Measurements from ENCODE around the gene PPP2R5A.

DNA sequence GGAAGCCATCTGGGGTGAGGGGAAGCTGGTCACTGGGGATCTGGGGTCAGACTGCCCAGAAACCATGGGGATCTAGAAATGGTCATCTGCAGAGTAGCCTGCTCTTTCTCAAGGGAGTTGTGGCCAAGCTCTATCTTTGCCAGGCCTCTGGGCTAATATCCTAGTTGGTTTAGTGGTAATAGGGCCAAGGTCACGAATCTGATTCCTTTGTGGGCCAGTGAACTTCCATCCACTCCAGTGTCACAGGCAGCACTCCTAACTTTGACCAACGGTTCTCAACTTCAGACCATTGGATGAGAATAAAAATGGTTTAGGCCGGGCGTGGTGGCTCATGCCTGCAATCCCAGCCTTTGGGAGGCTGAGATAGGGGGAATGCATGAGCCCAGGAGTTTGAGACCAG lies 28.1 kb upstream of the PPP2R5A start:
- TF ChIP-seq, protein P1, sequence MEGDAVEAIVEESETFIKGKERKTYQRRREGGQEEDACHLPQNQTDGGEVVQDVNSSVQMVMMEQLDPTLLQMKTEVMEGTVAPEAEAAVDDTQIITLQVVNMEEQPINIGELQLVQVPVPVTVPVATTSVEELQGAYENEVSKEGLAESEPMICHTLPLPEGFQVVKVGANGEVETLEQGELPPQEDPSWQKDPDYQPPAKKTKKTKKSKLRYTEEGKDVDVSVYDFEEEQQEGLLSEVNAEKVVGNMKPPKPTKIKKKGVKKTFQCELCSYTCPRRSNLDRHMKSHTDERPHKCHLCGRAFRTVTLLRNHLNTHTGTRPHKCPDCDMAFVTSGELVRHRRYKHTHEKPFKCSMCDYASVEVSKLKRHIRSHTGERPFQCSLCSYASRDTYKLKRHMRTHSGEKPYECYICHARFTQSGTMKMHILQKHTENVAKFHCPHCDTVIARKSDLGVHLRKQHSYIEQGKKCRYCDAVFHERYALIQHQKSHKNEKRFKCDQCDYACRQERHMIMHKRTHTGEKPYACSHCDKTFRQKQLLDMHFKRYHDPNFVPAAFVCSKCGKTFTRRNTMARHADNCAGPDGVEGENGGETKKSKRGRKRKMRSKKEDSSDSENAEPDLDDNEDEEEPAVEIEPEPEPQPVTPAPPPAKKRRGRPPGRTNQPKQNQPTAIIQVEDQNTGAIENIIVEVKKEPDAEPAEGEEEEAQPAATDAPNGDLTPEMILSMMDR (IDR thresholded peaks at IDR 0.05) = no peak
- TF ChIP-seq RAD21 (IDR thresholded peaks at IDR 0.05; ENCODE audit: low read length) = no peak
- no peak for TF ChIP-seq SMC3 (IDR thresholded peaks at IDR 0.05; ENCODE audit: low read depth, low read length)
- no peak for TF ChIP-seq EP300 (IDR thresholded peaks at IDR 0.05; ENCODE audit: borderline replicate concordance in 1 of 2, low read depth in 1 of 2, low read length in 1 of 2)
- TF ChIP-seq, protein P2, sequence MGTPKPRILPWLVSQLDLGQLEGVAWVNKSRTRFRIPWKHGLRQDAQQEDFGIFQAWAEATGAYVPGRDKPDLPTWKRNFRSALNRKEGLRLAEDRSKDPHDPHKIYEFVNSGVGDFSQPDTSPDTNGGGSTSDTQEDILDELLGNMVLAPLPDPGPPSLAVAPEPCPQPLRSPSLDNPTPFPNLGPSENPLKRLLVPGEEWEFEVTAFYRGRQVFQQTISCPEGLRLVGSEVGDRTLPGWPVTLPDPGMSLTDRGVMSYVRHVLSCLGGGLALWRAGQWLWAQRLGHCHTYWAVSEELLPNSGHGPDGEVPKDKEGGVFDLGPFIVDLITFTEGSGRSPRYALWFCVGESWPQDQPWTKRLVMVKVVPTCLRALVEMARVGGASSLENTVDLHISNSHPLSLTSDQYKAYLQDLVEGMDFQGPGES (IDR thresholded peaks at IDR 0.05; ENCODE audit: low read depth, low read length) = no peak
- TF ChIP-seq, protein P3, sequence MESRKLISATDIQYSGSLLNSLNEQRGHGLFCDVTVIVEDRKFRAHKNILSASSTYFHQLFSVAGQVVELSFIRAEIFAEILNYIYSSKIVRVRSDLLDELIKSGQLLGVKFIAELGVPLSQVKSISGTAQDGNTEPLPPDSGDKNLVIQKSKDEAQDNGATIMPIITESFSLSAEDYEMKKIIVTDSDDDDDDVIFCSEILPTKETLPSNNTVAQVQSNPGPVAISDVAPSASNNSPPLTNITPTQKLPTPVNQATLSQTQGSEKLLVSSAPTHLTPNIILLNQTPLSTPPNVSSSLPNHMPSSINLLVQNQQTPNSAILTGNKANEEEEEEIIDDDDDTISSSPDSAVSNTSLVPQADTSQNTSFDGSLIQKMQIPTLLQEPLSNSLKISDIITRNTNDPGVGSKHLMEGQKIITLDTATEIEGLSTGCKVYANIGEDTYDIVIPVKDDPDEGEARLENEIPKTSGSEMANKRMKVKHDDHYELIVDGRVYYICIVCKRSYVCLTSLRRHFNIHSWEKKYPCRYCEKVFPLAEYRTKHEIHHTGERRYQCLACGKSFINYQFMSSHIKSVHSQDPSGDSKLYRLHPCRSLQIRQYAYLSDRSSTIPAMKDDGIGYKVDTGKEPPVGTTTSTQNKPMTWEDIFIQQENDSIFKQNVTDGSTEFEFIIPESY (IDR thresholded peaks at IDR 0.05; ENCODE audit: borderline replicate concordance, low read depth) = no peak
- no peak for TF ChIP-seq TAF1 (IDR thresholded peaks at IDR 0.05; ENCODE audit: borderline replicate concordance, low read depth, low read length)
- TF ChIP-seq, protein P4, sequence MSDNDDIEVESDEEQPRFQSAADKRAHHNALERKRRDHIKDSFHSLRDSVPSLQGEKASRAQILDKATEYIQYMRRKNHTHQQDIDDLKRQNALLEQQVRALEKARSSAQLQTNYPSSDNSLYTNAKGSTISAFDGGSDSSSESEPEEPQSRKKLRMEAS (IDR thresholded peaks at IDR 0.05; ENCODE audit: low read depth) = no peak
- no peak for TF ChIP-seq GABPA (IDR thresholded peaks at IDR 0.05; ENCODE audit: low read depth)
- no peak for TF ChIP-seq POLR2AphosphoS5 (IDR thresholded peaks at IDR 0.05; ENCODE audit: low read depth, low read length)
- no peak for TF ChIP-seq GATA2 (CRISPR knock-in tag; IDR thresholded peaks at IDR 0.05)
